Measurements from ENCODE around the gene FER1L5. TPM values are rescaled to one million over a fixed set of nuclear protein-coding genes. Genes with fewer than 3 reads are reported as not detected.

The FER1L5 gene
- total RNA-seq, 4 donors from 2014 or later = not detected

DNA sequence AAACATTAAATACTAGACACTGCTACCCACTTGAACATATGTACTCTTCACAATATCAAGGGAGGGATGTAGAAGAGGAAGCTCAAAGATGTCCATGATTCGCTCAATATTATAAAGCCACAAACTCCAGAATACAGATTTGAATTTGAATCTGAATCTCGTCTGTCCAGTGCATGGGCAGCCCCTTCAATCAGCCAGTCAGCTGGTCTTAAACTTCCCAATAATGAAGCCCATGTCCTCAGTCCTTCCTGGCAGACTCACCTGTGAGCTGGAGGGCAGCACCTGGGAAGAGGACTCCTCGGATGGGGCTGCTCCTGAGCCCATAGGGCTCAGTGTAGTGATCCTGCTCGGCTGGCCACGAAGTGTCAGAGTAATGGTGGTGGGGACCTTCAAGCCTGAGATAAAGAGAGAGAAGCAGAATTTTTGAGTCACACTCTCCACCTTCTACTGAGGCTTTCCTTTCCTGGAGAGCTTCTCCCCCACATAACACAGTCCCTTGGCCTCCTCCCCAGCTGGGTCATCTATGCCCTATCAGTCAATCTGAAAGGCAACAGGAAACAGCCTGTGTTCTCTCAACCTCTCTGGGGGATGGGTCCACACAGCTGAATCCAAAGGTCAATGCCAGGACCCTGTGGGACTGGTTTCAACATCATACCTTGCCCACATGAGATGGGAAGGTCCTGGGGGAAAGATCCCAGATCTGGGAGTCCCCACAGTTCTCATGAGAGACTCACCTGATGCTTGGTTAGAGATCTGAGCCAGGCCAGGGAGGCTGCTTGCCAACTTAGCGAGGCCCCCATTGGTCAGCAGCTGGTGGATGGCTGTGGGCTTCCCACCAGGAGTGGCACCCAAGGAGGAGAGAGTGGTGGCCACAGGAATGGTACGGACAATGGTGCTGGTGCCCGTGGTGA is 40.9 kb upstream of the FER1L5 start:
- Histone ChIP-seq H3K36me3 (peaks cover 91% of the 10 kb centered on the region), H3K4me1 (no peaks in the 10 kb centered on the region), H3K4me3 (no peak overlapping the region), H3K27ac (no peak overlapping the region), H3K27me3 (no peaks in the 10 kb centered on the region), H3K9me3 (no peaks in the 10 kb centered on the region)
- DNase-seq (ENCODE audit: low spot score in 2 of 2) = no peak
- 88% methylated on average over 7 of the region's 8 CpGs for WGBS
- TF ChIP-seq POLR2AphosphoS5 (IDR thresholded peaks at IDR 0.05) (no peak), POLR2A (IDR thresholded peaks at IDR 0.05) (no peak), EP300 (IDR thresholded peaks at IDR 0.05) (no peak)
- TF ChIP-seq, protein P1, sequence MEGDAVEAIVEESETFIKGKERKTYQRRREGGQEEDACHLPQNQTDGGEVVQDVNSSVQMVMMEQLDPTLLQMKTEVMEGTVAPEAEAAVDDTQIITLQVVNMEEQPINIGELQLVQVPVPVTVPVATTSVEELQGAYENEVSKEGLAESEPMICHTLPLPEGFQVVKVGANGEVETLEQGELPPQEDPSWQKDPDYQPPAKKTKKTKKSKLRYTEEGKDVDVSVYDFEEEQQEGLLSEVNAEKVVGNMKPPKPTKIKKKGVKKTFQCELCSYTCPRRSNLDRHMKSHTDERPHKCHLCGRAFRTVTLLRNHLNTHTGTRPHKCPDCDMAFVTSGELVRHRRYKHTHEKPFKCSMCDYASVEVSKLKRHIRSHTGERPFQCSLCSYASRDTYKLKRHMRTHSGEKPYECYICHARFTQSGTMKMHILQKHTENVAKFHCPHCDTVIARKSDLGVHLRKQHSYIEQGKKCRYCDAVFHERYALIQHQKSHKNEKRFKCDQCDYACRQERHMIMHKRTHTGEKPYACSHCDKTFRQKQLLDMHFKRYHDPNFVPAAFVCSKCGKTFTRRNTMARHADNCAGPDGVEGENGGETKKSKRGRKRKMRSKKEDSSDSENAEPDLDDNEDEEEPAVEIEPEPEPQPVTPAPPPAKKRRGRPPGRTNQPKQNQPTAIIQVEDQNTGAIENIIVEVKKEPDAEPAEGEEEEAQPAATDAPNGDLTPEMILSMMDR (IDR thresholded peaks at IDR 0.05) = no peak

DNA sequence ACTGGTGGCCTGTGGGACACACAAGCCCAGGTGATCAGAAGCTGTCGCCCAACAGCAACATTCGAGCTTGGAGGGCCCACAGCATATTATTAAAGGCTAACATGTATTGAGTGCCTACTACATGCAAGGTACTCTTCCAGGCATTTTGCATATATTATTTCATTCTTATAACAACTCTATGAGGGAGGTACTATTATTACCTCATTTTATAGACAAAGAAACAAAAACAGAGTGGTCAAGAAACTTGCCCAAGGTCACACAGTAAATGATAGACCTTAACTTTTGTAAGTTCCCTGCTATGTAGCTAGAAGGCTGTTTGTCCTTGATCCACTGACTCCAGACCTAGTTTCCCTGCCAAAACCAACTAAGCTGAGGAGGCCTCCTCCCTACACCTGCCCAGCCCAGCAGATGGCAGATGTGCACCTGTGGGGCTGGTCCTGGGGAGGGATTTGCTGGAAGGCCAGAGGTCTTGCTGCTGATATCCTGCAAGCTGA is 40.2 kb upstream of the FER1L5 start:
- Histone ChIP-seq H3K27ac (no peak overlapping the region), H3K36me3 (peaks cover 95% of the 10 kb centered on the region), H3K4me3 (no peak overlapping the region), H3K4me1 (no peaks in the 10 kb centered on the region), H3K27me3 (no peaks in the 10 kb centered on the region), H3K9me3 (no peaks in the 10 kb centered on the region)
- WGBS = 100% methylated on average over 1 of the region's 2 CpGs
- TF ChIP-seq, protein P1 (IDR thresholded peaks at IDR 0.05) = no peak
- TF ChIP-seq POLR2AphosphoS5 (IDR thresholded peaks at IDR 0.05) (no peak), POLR2A (IDR thresholded peaks at IDR 0.05) (no peak), EP300 (IDR thresholded peaks at IDR 0.05) (no peak)
- DNase-seq (ENCODE audit: low spot score in 2 of 2) = no peak

DNA sequence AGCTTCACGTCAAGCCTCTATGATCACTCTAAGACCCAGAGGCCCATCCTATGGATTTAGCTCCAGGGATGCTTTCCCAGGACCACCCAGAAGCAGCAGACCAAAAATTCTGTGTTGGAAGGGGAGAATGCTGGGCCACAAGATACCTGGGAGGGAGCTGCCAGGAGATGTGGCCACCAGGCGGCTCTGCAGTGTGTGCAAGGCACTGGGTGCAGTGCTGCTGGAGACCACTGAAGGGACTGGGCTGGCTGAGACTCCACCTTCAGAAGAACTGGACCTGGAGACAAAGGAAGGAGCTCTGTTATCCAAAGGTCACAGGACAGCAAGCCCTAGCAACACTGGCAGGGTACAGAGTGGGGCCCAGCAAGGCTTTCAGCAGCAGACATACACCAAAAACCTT is 38.5 kb upstream of the FER1L5 start:
- H3K4me1 ChIP-seq = no peaks in the 10 kb centered on the region
- WGBS = 91% methylated on average over 2 of the region's 2 CpGs
- no peaks in the 10 kb centered on the region for H3K9me3 ChIP-seq
- no peak overlapping the region for H3K27ac ChIP-seq
- no peak overlapping the region for H3K4me3 ChIP-seq
- peaks cover 97% of the 10 kb centered on the region for H3K36me3 ChIP-seq
- H3K27me3 ChIP-seq = no peaks in the 10 kb centered on the region
- DNase-seq (ENCODE audit: low spot score in 2 of 2) = no peak
- TF ChIP-seq, protein P1 (IDR thresholded peaks at IDR 0.05) = no peak
- TF ChIP-seq POLR2A (IDR thresholded peaks at IDR 0.05) (no peak), EP300 (IDR thresholded peaks at IDR 0.05) (no peak), POLR2AphosphoS5 (IDR thresholded peaks at IDR 0.05) (no peak)

DNA sequence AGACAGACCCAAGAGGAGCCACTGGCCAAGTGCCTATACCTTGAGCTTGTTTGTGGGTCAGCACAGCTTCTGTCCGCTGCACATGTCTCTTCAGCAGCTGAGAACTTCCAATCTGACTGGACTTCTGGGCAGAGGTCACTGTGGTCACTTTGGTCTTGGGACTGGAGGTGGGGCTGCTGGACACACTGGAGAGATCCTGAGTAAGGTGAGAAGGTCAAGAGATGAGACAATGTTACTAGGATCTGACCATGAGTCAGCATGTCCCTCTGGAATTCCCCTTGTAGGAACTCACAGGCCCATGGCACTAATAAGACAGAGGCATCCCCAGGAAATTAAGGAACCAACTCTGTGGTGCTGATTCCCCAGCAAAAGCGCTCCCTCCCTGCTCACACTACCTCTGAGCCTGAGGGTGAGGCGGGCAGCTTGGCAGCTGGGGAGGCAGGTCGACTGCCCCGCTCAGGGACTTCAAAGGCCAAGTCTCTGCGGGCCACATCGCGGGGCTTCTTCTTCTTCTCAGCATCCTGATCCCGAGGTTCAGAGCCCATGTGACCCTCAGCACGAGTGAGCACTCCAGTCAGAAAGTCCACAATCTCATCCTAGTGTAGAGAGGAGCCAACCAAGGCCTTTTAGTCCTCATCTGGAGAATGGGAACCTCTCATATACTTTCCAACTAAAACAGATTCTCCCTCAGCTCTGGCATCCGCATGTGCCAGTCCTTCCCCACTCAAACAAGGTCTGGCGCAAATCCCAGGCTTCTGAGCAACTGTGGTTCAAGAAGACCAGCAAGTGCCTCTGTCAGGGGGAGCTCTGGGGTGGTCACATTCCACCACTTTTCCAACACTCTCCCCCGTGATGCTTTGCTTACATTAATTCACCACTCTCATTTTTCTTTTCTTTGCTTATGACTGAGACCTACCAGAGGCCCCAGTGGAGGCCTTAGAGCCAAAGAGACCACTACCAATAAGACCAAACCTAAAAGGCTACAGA is 33.8 kb upstream of the FER1L5 start:
- Histone ChIP-seq H3K36me3 (peaks cover 98% of the 10 kb centered on the region), H3K27me3 (no peaks in the 10 kb centered on the region), H3K4me1 (no peaks in the 10 kb centered on the region), H3K9me3 (no peaks in the 10 kb centered on the region), H3K27ac (no peak overlapping the region), H3K4me3 (no peak overlapping the region)
- DNase-seq (ENCODE audit: low spot score in 2 of 2) = no peak
- 87% methylated on average over 9 of the region's 13 CpGs for WGBS
- TF ChIP-seq, protein P1 (IDR thresholded peaks at IDR 0.05) = no peak
- TF ChIP-seq EP300 (IDR thresholded peaks at IDR 0.05) = no peak
- TF ChIP-seq POLR2AphosphoS5 (IDR thresholded peaks at IDR 0.05) = no peak
- no peak for TF ChIP-seq POLR2A (IDR thresholded peaks at IDR 0.05)
